ENCODE measurements around the gene CHN1. TPM values are rescaled to one million over a fixed set of nuclear protein-coding genes. Genes with fewer than 3 reads are reported as not detected.

CHN1 gene
- total and polyA plus RNA-seq, 2 of the 8 experiments (the other 6 are each of a cell fraction or from before 2014, with no cell fraction given): 54.0 to 65.7 TPM

DNA sequence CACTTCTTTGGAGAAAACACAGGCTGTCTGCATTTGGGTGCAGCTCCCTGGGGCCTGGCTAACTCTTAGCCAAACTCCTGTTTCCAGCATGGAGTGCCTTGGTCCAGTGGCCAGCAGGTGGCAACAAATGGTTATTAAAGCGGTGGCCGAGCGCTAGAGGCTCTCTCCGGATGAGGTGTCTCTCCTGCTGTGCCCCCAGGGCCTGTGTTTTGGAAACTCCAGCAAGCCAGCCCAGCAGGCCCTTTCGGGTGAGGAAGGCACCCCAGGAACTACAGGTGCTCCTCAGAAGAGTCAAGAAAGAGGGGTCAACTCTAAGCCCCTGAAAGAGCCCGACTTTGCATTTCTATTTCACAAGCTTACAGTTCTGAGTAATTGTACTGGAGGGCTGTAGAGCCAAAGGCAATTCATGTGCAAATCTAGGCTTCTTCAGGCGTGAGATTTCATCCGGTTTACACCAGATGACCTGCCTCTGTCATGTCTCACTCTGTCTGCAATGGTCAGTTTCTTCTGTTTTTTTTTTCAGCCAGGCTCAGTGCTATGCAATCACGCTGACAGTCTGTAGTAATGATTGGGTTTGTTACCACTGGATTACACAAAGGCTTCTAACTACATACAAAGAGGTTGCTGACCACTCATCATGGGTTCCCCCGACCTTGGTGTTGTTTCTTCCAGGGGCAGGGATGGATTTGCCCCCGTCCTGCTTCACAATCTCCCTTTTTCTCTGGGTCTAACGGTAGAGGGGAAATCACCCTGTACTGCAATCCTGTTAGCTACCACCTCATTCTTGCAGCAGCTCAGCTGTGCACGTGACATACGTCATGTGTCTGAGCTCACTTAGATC is 233.3 kb downstream of the CHN1 start (continued):
- no peak for TF ChIP-seq ZNF274 (IDR thresholded peaks at IDR 0.05; ENCODE audit: borderline replicate concordance, extremely low read depth, low read length)
- TF ChIP-seq, protein P1, sequence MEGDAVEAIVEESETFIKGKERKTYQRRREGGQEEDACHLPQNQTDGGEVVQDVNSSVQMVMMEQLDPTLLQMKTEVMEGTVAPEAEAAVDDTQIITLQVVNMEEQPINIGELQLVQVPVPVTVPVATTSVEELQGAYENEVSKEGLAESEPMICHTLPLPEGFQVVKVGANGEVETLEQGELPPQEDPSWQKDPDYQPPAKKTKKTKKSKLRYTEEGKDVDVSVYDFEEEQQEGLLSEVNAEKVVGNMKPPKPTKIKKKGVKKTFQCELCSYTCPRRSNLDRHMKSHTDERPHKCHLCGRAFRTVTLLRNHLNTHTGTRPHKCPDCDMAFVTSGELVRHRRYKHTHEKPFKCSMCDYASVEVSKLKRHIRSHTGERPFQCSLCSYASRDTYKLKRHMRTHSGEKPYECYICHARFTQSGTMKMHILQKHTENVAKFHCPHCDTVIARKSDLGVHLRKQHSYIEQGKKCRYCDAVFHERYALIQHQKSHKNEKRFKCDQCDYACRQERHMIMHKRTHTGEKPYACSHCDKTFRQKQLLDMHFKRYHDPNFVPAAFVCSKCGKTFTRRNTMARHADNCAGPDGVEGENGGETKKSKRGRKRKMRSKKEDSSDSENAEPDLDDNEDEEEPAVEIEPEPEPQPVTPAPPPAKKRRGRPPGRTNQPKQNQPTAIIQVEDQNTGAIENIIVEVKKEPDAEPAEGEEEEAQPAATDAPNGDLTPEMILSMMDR (IDR thresholded peaks at IDR 0.05; ENCODE audit: control extremely low read depth in 1 of 3, insufficient read depth in 1 of 3, low read depth in 1 of 3, low read length in 3 of 3): peak; percentile 79 to 94 (median 86)
- no peak; the same call in 1 of the 2 replicates for TF ChIP-seq CREB1 (IDR thresholded peaks at IDR 0.05)
- no peak for TF ChIP-seq SRF (IDR thresholded peaks at IDR 0.05; ENCODE audit: low read depth, low read length)
- peak; percentile 65; the same call in 1 of the 2 replicates for TF ChIP-seq RBBP5 (IDR thresholded peaks at IDR 0.05; ENCODE audit: borderline replicate concordance, low read depth, low read length)
- peak; percentile 91 to 95 for TF ChIP-seq RAD21 (IDR thresholded peaks at IDR 0.05 in 1 of 2, conservative IDR thresholded peaks at IDR 0.05 in 1 of 2; ENCODE audit: low read depth in 2 of 2, low read length in 2 of 2)
- TF ChIP-seq, protein P2, sequence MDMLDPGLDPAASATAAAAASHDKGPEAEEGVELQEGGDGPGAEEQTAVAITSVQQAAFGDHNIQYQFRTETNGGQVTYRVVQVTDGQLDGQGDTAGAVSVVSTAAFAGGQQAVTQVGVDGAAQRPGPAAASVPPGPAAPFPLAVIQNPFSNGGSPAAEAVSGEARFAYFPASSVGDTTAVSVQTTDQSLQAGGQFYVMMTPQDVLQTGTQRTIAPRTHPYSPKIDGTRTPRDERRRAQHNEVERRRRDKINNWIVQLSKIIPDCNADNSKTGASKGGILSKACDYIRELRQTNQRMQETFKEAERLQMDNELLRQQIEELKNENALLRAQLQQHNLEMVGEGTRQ (IDR thresholded peaks at IDR 0.05; ENCODE audit: low read length): peak; percentile 67
- peak; percentile 83 for TF ChIP-seq CTBP2 (IDR thresholded peaks at IDR 0.05; ENCODE audit: borderline replicate concordance, insufficient read depth, insufficient read length, low read length)
- TF ChIP-seq HDAC2 (IDR thresholded peaks at IDR 0.05; ENCODE audit: borderline replicate concordance in 1 of 2, low read depth in 2 of 2, low read length in 2 of 2): peak; percentile 99 to 100
- TF ChIP-seq NANOG (IDR thresholded peaks at IDR 0.05; ENCODE audit: insufficient read depth, low read depth, low read length, poor library complexity, severe bottlenecking): peak; percentile 1

All from H1 (cell line).